ENCODE data around the gene SLC7A8.

- TF ChIP-seq, protein P1, sequence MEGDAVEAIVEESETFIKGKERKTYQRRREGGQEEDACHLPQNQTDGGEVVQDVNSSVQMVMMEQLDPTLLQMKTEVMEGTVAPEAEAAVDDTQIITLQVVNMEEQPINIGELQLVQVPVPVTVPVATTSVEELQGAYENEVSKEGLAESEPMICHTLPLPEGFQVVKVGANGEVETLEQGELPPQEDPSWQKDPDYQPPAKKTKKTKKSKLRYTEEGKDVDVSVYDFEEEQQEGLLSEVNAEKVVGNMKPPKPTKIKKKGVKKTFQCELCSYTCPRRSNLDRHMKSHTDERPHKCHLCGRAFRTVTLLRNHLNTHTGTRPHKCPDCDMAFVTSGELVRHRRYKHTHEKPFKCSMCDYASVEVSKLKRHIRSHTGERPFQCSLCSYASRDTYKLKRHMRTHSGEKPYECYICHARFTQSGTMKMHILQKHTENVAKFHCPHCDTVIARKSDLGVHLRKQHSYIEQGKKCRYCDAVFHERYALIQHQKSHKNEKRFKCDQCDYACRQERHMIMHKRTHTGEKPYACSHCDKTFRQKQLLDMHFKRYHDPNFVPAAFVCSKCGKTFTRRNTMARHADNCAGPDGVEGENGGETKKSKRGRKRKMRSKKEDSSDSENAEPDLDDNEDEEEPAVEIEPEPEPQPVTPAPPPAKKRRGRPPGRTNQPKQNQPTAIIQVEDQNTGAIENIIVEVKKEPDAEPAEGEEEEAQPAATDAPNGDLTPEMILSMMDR (IDR thresholded peaks at IDR 0.05): no peak
- TF ChIP-seq POLR2A (IDR thresholded peaks at IDR 0.05): no peak
These were observed 46.8 kb downstream of the SLC7A8 start for GRCh38 chr14:23136566-23137133.

Measured in heart left ventricle (tissue), 13 donors.